ENCODE results near the gene PTTG1. TPM values are rescaled to one million over a fixed set of nuclear protein-coding genes. Genes with fewer than 3 reads are reported as not detected.

PTTG1 gene
- total RNA-seq, 1 experiment from 2014 or later = 183 TPM

DNA sequence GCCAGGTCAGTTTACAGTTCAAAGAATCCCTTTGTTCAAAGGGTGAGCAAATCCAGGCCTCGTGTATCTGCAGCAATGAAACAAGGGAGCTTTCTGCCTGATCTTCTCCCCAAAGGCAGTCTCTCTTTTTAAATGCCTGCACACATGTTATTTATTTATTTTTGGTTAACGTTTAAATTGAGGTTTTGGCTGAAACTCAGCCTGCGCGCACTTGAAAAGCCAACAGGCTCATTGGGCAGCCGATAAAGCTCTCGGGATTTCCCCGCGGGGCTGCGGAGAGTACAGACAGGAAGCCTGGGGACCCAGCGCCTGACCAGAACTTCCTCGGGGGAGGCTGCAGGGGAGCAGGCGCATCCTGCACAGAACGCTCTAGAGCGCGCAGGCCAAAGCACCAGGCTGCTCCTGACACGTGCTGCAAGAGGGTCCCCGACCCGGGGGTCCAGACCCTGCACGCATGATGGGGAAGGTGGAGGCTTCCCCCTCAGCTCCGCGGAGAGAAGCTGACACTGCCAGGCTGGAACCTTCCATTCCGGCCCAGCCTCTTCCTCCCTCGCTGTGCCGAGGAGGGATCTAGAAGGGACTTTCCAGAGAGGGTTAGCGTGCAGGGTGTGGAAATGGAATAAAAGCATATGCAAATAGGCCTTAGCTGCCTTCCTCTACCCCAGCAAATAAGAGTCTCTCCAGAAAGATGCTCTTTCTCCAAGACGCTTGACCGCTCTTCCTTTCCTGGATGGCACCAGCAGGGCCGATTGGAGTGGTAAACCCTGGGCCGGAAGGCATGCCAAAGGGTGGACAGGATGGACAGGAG is 46.1 kb downstream of the PTTG1 start:
- CTCF ChIA-PET = no interaction called here
- no TSS peak for BruUV-seq (replicated peaks)
- intact Hi-C loops (cut with micrococcal nuclease) = no loop called here
- POLR2A ChIA-PET = no interaction called here
- TF ChIP-seq CBX3 (IDR thresholded peaks at IDR 0.05; ENCODE audit: low read depth) (no peak), EZH2phosphoT487 (IDR thresholded peaks at IDR 0.05; ENCODE audit: borderline replicate concordance) (no peak), ZFX (IDR thresholded peaks at IDR 0.05) (no peak), RAD21 (IDR thresholded peaks at IDR 0.05; ENCODE audit: low read depth) (no peak), TCF7L2 (IDR thresholded peaks at IDR 0.05; ENCODE audit: borderline replicate concordance, extremely low read depth, insufficient read depth, insufficient read length) (no peak), FOSL1 (IDR thresholded peaks at IDR 0.05; ENCODE audit: low read depth) (no peak), EGR1 (IDR thresholded peaks at IDR 0.05; ENCODE audit: low read depth) (no peak), EZH2 (IDR thresholded peaks at IDR 0.05) (no peak), SP1 (IDR thresholded peaks at IDR 0.05; ENCODE audit: low read depth) (no peak), JUND (IDR thresholded peaks at IDR 0.05) (no peak), POLR2AphosphoS5 (IDR thresholded peaks at IDR 0.05; ENCODE audit: low read depth, low read length) (no peak), SIN3A (IDR thresholded peaks at IDR 0.05; ENCODE audit: low read depth) (no peak)
- TF ChIP-seq, protein P1, sequence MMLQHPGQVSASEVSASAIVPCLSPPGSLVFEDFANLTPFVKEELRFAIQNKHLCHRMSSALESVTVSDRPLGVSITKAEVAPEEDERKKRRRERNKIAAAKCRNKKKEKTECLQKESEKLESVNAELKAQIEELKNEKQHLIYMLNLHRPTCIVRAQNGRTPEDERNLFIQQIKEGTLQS (IDR thresholded peaks at IDR 0.05) = no peak
- TF ChIP-seq, protein P2, sequence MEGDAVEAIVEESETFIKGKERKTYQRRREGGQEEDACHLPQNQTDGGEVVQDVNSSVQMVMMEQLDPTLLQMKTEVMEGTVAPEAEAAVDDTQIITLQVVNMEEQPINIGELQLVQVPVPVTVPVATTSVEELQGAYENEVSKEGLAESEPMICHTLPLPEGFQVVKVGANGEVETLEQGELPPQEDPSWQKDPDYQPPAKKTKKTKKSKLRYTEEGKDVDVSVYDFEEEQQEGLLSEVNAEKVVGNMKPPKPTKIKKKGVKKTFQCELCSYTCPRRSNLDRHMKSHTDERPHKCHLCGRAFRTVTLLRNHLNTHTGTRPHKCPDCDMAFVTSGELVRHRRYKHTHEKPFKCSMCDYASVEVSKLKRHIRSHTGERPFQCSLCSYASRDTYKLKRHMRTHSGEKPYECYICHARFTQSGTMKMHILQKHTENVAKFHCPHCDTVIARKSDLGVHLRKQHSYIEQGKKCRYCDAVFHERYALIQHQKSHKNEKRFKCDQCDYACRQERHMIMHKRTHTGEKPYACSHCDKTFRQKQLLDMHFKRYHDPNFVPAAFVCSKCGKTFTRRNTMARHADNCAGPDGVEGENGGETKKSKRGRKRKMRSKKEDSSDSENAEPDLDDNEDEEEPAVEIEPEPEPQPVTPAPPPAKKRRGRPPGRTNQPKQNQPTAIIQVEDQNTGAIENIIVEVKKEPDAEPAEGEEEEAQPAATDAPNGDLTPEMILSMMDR (IDR thresholded peaks at IDR 0.05 in 2 of 3, conservative IDR thresholded peaks at IDR 0.05 in 1 of 3; ENCODE audit: borderline replicate concordance in 1 of 3, insufficient read depth in 1 of 3, low read depth in 2 of 3, low read length in 2 of 3) = no peak
- TF ChIP-seq, protein P3, sequence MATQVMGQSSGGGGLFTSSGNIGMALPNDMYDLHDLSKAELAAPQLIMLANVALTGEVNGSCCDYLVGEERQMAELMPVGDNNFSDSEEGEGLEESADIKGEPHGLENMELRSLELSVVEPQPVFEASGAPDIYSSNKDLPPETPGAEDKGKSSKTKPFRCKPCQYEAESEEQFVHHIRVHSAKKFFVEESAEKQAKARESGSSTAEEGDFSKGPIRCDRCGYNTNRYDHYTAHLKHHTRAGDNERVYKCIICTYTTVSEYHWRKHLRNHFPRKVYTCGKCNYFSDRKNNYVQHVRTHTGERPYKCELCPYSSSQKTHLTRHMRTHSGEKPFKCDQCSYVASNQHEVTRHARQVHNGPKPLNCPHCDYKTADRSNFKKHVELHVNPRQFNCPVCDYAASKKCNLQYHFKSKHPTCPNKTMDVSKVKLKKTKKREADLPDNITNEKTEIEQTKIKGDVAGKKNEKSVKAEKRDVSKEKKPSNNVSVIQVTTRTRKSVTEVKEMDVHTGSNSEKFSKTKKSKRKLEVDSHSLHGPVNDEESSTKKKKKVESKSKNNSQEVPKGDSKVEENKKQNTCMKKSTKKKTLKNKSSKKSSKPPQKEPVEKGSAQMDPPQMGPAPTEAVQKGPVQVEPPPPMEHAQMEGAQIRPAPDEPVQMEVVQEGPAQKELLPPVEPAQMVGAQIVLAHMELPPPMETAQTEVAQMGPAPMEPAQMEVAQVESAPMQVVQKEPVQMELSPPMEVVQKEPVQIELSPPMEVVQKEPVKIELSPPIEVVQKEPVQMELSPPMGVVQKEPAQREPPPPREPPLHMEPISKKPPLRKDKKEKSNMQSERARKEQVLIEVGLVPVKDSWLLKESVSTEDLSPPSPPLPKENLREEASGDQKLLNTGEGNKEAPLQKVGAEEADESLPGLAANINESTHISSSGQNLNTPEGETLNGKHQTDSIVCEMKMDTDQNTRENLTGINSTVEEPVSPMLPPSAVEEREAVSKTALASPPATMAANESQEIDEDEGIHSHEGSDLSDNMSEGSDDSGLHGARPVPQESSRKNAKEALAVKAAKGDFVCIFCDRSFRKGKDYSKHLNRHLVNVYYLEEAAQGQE (IDR thresholded peaks at IDR 0.05; ENCODE audit: low read depth) = no peak
- TF ChIP-seq, protein P4, sequence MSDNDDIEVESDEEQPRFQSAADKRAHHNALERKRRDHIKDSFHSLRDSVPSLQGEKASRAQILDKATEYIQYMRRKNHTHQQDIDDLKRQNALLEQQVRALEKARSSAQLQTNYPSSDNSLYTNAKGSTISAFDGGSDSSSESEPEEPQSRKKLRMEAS (IDR thresholded peaks at IDR 0.05) = no peak
- Histone ChIP-seq H3K27me3 (ENCODE audit: insufficient read depth, low read length) (0 out of 2 replicates have a peak, but pooled peaks cover 3% of the 10 kb centered on the region), H2AFZ (ENCODE audit: low read depth, low read length, poor library complexity, severe bottlenecking) (no peak overlapping the region), H3K9me2 (ENCODE audit: insufficient read depth) (no peaks in the 10 kb centered on the region), H3K9me3 (ENCODE audit: control insufficient read depth in 1 of 2, insufficient read depth in 1 of 2, low read depth in 1 of 2, low read length in 2 of 2) (no peaks in the 10 kb centered on the region), H3K4me1 (ENCODE audit: control insufficient read depth in 1 of 2, insufficient read depth in 2 of 2, low read length in 2 of 2) (no peaks in the 10 kb centered on the region), H3K27ac (ENCODE audit: low read depth, low read length) (no peak overlapping the region), H3K4me3 (replicated peaks in 1 of 2; ENCODE audit: low read depth in 1 of 2, low read length in 2 of 2) (no peak overlapping the region), H3K4me2 (ENCODE audit: low read length) (no peak overlapping the region), H3K79me2 (ENCODE audit: insufficient read depth, low read length) (no peaks in the 10 kb centered on the region), H3K9ac (ENCODE audit: low read length) (no peak overlapping the region), H3K36me3 (ENCODE audit: control insufficient read depth in 1 of 2, insufficient read depth in 2 of 2, low read length in 2 of 2) (no peaks in the 10 kb centered on the region), H4K20me1 (ENCODE audit: insufficient read depth) (no peaks in the 10 kb centered on the region)
- RAD21 ChIA-PET (ENCODE audit: low non-redundant PET in 1 of 2, low total read pairs in 2 of 2, uncharacterized antibody in 2 of 2, unreplicated experiment in 2 of 2) = no interaction called here
- DNase-seq (ENCODE audit: low read depth, low spot score) = no peak
- no peak for ATAC-seq
